Gastroesophageal sphincter (tissue), 3 donors: ENCODE results near the gene UGP2.

Source experiments
- CTCF ChIP-seq, 4 experiments: fragments of 200-600 bp in 2 of 4; fragments of 450-650 bp in 2 of 4; sonication (generic) in 1 of 4; IDR thresholded peaks; one replicate each; pipeline ENCODE4 v1.5.1; 2017 to 2019; ENCODE audit warnings: antibody characterized with exemption in 4 of 4, mild to moderate bottlenecking in 2 of 4, moderate library complexity in 2 of 4
- EP300 ChIP-seq: sonication (generic); formaldehyde crosslinking; IDR thresholded peaks from one replicate; pipeline ENCODE4 v1.6.1; 2017; ENCODE audit warnings: antibody characterized with exemption, mild to moderate bottlenecking

- TF ChIP-seq CTCF (IDR thresholded peaks at IDR 0.05), result no peak
- TF ChIP-seq EP300, result no peak
These were observed 20.3 kb upstream of the UGP2 start for GRCh38 chr2:63821396-63821795.
